Measurements from ENCODE around the gene PLCB4.

- TF ChIP-seq POLR2A (IDR thresholded peaks at IDR 0.05; ENCODE audit: low read depth, low read length) (no peak), POLR2AphosphoS5 (IDR thresholded peaks at IDR 0.05; ENCODE audit: low read depth, low read length) (no peak), PAX5 (IDR thresholded peaks at IDR 0.05; ENCODE audit: insufficient read depth, low read length, severe bottlenecking) (no peak), TAF1 (IDR thresholded peaks at IDR 0.05; ENCODE audit: low read depth, low read length) (no peak)
These were observed 47.7 kb upstream of the PLCB4 start for GRCh38 chr20:9021216-9021615.
